ENCODE data around the gene C4orf36.

The C4orf36 gene

DNA sequence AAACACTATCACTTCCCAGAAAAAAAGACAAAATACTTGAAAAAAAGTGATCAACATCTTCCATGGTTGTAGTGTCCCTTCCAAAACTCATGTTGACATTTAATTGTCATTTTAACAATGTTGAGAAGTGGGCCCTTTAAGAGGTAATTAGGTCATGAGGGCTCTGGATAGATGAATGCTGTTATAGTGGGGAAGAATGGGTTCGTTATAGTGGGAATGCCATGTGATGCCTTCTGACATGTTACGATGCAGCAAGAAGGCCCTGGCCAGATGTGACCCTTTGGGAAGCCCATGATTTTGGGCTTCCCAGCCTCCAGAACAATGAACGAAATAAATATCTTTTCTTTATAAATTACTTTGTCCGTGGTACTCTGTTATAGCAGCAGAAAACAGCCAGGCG, 39.0 kb downstream of the C4orf36 start:
- ATAC-seq, result no peak

DNA sequence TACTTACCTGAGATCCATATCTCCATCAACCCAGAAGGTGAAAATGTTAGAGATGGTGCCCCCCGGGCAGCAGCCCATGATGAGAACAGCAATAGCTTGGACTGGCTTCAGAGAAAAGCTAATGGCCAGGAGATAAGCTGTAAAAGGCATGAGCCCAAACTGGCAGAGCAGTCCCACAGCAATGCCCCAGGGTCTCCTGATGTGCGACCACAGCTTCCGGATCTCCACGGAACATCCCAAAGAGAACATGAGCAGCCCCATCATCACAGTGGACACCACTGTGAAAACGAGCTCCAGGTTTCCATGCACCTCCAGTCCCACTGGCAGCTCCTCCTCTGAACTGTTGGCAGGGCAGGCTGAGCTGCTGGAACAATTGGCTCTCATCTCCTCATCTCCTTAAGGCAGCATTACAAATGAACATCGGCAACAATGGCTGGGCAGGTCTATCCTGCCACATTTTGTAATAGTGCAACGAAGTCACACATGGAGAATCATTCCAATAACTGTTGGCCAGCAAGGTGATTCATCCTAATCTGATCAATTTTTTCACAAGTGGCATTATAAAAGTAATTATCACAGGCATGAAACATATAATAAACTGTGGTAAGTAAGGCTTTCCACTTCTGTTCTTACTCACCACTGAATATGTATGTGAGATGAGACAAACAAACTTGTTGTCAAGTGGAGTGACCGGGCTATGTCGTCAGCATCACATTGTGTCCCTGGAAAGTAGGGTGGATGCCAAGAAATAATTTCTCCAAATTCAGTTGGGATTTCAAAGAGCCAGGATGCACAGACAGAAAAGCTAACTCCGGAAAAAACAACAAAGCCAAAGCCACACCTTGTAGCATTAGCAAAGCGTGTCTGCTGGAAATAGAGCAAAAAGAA, 43.2 kb downstream of the C4orf36 start, which contains the start of gene SLC10A6:
TSS of gene SLC10A6 (minus strand) at position 653 of the 888 bp plus-strand sequence. CDS start at position 384, 269 bp downstream.
- no peak for ATAC-seq

DNA sequence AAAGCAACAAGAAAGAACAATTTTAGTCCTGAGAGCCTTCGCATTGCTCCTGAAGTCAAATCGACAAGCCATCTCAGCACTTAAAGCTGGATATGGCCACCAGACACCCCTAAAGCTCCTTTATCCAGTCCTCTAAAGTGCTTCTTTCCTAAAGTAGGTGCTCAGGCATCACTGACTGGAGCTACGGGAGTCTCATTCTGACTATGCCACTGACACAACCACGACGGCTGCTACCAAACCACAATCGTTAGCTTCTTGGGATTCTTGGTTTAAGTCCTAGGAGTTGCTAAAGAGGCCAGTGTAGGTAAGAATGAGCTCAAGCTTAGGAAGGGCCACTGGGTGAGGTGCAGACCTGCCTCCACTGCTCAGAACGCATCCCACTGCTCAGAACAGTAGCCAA, 44.1 kb downstream of the C4orf36 start:
- ATAC-seq, result no peak

GRCh38 chr4:86847571-86847970, 44.7 kb downstream of the C4orf36 start:
- no peak for ATAC-seq

DNA sequence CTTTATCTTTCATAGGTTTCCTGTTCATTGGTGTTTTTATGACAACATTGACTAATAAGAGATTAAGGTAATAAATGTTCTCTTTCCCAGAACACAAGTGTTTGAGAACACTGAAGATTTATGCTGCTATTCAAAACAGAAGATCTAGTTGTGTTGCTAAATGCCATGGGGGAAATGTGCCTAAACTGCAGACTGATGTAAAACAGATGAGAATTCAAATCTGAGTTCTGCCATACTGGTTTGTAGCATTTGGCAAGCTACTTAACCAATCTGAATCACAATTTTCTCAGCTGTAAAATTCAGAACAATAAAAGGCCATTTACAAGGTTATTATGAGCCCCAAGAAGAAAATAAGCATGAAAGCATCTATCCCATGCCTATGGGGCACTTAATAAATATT, 45.3 kb downstream of the C4orf36 start:
- no peak for ATAC-seq

GRCh38 chr4:86845593-86845992, 46.6 kb downstream of the C4orf36 start:
- ATAC-seq, result no peak

GRCh38 chr4:86841309-86841708, 50.9 kb downstream of the C4orf36 start:
- no peak for ATAC-seq

DNA sequence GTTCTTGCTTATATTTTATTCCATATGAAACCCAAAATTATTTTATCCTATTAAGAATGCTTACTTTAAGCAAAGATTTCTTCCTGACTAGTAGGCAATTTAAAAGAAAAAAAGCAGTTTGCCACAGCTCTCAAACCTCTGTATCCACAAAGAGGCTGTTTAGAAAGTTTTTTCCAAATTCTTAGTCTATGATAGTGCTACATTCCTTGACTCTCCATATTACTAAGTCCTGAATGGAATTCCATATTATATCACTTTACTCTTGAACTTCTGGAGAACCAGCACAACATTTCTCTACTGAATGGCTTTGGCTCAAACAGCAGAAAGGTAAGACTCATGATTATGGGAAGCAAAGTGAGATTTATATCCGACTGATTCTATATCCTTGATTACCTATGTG, 51.4 kb downstream of the C4orf36 start:
- no peak for ATAC-seq

- ATAC-seq, result no peak
Observed at GRCh38 chr4:86837691-86838503, 54.3 kb downstream of the C4orf36 start.

GRCh38 chr4:86835677-86836076, 56.5 kb downstream of the C4orf36 start:
- ATAC-seq, result no peak

- no peak for ATAC-seq
Observed at GRCh38 chr4:86834901-86835300, 57.3 kb downstream of the C4orf36 start.

- ATAC-seq, result no peak
Observed at GRCh38 chr4:86833615-86834014, 58.6 kb downstream of the C4orf36 start.

DNA sequence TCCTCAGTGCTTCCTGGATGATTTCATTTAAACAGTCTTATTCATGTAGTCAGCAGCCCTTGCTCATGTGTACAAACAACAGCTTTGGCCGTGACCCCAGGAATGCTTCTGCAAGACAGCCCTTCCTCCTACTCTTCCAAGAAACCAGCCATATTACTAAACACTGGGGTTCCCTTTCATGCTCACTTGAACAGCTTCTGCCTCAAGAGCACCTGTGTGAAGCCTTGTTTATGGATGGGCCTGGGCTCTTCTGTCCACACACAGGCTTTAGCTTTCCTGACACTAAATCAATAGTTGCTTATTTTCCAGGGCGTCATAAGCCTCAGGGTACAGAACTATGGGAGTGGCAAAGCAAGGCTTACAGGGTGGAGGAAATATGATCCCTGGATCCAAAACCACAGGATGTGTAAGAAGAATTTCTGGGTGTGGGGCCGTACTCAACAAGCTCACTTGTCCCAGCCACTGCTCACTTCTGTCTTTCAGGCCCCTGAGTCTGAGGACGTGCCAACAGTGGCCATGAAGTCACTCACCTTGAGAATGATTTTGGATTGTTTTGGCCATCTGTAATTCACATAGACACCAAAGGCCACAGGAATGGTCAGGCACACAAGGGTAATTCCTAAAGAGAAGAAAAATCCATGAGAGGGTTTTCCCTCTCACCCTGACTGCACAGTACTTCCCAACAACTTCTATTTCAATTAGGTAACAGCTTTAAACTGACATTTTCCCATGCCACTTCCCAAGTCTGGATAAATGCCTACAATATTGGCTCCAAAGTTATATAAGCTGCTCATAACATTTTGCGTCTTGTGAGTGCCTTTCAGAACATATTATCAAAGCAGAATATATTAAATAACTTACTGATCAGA, 60.7 kb downstream of the C4orf36 start:
- no peak for ATAC-seq

Measured in activated CD4-positive, CD25-positive, alpha-beta regulatory T cell treated with anti-CD3 and anti-CD28 coated beads, Interleukin-2, amount 50 U/mL, for 24 hours (primary cell).